Activated CD8-positive, alpha-beta memory T cell treated with anti-CD3 and anti-CD28 coated beads, Interleukin-2, amount 50 U/mL, for 4 hours (primary cell): ENCODE results near the gene CCDC200.
A peak's percentile ranks its signal among the peaks of the same experiment; 100 is the strongest.
"Not testable (repeated sequence)": the region's sequence is repeated elsewhere in the genome, so short reads cannot be mapped to it uniquely, and the experiment has no call there.

ENCODE experiments used
- DNase-seq: peaks from one replicate; pipeline ENCODE4 v3.0.0-alpha.2; 2020

The CCDC200 gene

DNA sequence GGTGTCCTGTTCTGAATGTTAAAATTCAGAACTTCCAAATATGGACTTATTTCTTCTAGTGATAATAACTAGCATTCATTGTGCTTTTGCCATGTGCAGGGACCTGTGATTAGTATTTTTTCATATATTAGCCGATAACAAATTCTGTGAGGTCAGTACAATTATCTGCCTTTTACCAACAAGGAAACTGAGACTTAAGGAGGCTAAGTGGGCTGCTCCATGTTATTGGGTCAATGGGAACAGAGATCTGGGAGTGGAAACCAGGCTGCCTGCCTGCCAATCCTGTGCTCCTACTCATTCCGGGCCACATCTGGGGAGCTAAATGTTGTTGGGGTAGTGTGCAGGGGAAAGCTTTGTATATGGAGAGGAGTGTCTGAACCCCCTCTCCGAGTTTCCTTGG, 13.1 kb downstream of the CCDC200 start:
- DNase-seq: no peak

DNA sequence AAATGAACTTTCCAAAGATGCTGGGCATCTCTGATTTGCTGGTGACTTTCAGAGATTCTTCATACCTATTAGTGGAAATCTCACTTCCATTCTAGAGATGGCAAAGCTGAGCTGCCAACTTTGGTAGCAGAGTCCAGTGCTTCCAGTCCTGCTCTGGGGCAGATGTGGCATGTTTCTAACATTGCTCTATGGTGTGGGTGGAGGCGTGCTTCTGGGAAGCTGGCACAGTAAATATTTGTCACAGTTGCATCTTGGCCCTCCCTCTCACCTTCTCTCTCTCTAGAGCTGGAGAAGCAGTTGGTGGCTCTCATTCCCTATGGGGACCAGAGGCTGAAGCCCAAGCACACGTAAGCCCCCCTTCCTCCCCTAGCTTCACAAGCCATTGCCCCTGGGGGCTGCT, 14.9 kb downstream of the CCDC200 start:
- no peak for DNase-seq

DNA sequence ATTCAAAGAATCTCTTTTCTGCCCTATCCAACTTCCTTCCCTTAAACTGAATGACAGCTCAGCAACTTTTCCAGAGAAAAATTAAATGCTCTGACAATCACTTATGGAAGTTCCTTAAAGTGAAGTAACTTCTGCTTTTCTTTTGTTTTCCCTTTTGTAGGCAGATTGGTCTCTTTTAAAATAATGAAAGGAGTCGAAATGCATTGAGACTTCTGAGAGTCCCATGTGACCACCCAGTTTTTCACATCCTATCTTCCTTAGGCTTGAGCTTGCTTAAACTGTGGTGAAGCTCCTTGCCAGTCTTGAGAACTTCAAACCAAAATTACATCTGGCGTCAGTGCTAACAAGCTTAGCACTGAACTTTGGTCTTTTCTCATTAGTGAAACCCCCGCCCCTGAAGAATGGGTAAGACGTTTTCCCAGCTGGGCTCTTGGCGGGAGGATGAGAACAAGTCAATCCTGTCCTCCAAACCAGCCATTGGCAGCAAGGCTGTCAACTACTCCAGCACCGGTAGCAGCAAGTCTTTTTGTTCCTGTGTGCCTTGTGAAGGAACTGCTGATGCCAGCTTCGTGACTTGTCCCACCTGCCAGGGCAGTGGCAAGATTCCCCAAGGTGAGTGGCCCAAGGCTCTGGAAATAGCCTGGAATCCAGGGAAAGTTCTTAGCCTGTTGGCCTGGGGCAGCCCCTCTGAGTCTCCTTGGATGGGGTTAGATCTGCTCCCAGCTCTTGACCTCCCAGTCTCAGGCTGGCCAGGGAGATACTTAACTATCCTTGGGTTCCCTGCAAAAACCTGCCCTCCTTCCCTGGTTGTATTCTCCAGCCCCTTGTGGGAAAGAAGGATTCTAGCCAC, 15.6 kb downstream of the CCDC200 start:
- DNase-seq: no peak

DNA sequence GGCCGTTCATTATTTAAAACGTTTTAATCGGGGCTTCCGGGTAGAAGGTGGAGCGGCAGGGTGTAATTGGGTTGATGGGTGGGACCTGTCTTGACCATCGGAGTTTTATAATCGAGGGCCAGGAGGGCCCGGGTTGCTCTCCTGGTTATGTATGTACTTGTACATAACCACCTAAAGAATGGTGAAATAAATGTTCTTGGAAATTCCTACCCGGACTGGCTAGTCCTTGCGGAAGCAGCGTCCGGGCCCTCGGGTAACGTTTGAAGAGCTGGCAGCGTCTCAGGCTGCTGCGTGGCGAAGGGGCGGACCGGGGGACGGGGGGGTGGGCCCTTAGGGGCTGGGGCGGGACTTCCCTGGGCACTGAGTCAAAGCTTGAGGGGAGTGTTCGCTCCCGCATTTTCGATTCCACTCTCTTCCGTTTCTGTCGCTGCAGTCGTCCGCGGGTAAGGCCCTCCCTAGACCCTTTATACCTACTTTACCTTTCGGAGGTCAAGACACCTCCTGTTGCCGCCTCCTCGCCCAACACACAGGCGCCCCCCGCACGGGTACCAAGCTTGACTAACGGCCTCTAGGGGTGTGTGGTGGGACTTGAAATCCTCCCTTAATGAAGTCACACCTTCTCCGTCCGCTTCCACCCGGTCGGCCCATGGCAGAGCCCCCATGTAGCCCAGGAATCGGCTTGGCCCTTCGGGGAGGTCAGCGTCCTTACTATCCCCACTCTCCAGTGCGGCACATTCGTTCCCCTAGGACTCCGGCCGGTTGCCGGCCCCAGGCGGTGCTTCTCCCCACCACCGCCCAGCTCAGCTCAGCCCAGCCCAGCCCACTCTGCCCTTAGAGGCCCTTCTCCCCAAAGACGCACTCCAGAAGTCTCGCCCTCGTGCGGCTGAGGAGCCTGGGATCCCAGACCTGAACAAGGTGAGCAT, 16.7 kb downstream of the CCDC200 start, which contains the start of gene TMEM106A:
TSS of gene TMEM106A (plus strand) at position 396 of the 923 bp plus-strand sequence. CDS start 1,167 bp downstream, outside the sequence.
- DNase-seq: peak; percentile 72

DNA sequence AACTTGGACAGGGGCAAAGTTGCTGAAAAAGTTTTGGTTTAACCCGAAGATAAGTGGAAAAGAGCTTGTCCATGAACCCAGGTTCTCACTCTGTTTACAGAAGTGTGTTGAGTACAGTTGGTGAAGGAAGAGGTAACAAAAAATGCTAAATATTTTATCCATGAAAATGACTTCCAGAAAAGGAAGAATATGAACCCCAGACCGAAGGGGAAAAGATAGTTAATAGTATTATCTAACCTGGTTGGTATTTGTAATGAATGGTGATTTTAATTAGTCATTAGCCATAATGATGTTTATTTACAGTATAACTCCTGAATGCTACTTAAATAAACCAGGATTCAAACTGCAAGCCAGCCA, 17.3 kb downstream of the CCDC200 start:
- DNase-seq: no peak

DNA sequence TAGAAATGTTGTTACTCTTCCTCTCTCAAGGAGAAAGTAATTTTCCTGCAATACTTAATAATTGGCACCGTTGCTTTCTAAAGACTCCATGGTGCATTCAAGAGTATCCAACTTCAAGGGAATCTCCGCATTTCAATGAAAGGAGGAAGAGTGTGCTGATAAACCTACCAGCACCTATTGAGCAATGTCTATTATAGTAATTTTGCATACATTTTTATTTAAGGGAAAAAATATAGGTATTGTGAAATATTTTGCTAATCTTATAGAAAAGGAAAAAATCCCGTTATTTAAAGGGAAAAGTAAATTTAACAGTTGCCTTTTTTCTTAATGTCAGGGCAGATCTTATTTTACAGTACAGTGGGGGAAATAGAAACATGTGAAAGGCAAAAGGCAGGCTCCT, 17.8 kb downstream of the CCDC200 start:
- no peak for DNase-seq

DNA sequence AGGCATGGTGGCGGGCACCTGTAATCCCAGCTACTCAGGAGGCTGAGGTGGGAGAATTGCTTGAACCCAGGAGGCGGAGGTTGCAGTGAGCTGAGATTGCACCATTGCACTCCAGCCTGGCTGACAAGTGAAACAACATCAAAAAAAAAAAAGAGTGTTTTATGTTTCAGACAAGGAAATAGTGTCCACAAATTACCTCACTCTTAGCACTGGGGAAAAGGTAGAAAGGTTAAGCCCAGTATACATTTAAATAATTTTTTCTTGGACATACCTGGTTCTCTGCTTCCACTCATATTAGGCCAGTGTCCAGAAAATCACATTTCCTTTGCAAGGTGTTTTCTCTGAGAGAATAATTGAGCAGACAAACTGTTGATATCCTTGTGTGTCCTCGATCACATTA, 25.4 kb downstream of the CCDC200 start:
- DNase-seq: not testable (repeated sequence)

DNA sequence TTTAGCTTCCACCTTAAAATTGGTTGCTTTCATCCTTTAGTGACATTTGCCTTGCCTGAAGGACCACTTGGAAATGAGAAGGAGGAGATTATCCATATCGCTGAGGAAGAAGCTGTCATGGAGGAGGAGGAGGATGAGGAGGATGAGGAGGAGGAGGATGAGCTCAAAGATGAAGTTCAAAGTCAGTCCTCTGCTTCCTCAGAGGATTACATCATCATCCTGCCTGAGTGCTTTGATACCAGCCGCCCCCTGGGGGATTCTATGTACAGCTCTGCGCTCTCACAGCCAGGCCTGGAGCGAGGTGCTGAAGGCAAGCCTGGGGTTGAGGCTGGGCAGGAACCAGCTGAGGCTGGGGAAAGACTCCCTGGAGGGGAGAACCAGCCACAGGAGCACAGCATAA, 28.3 kb downstream of the CCDC200 start:
- DNase-seq: no peak

DNA sequence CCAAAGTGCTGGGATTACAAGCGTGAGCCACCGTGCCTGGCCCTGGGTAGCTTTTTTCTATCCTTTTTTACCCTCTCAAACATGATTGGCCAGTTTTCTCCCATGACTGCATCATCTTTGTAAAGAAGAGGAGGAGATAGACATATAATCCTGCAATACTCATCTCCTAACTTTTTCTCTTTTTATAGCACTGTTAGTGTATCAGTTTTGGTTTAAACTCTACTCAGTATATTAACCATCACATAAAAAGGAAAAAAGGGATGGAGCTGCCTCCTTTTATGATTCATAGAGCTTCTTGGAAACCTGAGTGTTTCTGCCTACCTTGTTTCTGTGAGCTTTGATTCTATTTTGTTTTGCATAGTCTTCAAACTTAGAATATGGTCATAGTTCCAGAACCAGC, 28.8 kb downstream of the CCDC200 start:
- no peak for DNase-seq

DNA sequence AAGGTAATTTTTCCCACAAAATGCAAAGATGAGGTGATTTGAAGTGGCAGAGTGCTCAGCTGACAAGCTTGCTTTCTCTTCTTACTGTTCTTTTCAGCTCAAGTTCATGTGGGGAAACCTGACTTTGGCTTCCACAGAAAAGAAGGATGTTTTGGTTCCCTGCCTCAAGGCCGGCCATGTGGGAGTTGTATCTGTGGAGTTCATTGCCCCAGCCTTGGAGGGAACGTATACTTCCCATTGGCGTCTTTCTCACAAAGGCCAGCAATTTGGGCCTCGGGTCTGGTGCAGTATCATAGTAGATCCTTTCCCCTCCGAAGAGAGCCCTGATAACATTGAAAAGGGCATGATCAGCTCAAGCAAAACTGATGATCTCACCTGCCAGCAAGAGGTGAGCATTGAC, 35.2 kb downstream of the CCDC200 start:
- no peak for DNase-seq

DNA sequence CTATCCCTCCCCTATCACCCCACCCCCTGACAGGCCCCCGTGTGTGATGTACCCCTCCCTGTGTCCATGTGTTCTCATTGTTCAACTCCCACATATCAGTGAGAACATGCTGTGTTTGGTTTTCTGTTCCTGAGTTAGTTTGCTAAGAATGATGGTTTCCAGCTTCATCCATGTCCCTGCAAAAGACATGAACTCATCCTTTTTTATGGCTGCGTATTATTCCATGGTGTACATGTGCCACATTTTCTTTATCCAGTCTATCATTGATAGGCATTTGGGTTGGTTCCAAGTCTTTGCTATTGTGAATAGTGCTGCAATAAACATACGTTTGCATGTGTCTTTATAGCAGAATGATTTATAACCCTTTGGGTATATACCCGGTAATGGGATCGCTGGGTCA, 41.8 kb downstream of the CCDC200 start:
- DNase-seq: not testable (repeated sequence)

DNA sequence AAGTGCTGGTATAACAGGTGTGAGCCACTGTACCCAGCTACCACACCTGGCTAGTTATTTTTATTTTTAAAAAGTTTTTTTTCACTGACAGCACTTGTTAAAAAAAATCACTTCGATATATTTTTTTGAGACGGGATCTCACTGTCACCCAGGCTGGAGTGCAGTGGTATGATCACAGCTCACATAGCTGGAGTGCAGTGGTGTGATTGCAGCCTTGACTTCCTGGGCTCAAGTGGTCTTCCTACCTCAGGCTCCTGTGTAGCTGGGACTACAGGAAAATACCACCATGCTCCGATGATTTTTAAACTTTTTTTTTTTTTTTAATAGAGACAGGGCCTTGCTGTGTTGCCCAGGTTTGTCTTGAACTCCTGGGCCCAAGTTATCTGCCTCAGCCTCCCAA, 44.5 kb downstream of the CCDC200 start:
- DNase-seq: no peak

DNA sequence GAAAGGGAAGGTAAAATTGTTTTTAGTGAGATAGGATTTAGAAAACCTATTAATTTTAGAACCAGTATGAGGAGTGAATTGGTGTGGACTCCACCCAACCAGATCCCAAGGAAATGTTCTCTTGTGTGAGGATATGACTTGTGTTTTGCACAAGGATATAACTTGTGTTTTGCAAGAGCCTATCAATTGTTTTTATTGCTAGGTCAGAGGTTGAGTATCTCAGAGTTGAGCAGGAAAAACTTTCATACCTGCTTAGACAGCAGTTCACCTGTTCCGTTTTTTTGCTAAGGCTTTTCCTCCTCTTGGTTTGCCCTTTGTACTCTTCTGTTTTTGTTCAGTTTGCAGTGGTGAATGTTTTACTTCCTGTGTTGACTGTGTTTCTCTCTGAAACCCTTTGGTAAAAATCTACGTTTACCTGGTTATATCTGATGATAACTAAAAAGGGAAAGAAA, 52.3 kb downstream of the CCDC200 start:
- DNase-seq: no peak

DNA sequence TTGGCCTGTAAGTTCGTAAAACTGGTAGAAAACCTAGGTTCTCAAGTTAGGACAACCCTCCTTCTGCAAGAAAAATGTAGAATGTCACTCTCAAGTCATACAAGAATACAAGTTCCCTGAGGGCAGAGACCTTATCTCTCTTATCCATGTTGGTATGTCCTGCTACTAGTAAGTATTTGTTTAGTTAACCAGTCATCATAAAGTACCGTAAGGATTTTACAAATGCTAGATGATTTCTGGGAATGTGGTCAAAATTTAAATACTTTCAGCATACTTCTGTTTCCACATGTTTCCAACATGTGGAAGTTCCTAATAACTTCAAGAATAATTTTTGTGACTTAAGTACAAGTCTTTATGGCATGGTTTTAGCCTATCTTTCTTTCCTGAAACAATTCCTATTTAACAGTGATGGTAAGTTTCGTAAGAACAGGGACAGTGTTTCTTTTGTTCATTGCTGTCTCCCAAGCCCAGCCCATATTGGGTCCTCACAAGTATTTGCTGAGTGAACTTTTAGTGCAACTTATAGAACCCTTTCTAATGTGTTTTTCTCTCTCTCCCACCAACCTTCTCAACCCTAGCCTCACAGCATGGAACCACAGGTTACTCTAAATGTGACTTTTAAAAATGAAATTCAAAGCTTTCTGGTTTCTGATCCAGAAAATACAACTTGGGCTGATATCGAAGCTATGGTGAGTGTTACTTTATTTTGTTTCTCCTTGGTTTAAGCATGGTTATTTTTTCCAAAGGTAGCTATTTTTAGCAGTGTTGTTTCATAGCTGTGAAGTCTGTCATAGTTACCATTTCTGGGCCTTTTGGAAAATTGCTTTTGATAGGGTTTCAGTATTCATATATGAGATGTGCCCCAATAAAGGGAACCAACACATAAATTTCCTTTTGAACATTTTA, 53.0 kb downstream of the CCDC200 start:
- DNase-seq: no peak

DNA sequence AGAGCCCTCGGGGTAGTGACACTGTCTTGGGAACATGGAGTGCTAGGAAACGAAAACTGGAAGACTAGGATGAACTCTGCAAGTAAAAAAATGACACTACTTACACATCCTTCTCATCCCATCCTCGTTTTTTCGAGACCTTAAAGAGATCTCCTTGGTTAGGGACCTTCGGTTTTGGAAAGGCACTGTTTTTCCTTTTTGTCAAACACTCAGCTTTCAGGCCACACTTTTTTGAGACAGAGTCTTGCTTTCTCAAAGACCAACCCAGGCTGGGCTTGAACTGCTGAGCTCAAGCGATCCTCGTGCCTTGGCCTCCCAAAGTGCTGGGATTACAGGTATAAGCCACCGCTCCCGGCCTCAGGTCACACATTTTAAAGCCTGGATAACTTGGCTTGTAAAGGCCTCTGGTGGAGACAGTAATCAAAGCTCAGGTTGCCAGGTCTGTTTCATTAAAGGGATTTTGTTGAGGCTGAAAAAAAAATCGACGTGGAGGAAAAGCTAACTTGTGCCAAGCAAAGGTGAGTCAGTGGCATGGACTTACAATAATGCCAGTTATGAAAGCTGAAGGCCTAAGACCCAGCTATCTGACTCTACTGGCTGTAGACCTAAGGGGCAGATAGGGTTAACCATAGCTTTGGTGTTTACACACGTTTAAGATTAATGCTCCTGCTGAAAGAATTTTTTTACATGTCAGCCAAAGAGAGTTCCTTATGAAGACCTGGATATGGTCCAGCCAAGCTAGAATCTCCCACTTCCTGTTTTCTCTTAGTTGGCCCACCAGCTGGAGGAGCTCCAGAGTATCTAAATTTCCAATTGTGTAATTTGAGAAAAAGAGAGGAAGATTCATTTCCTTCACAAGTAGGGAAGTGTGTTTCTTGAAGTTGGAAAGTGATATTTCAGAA, 56.6 kb downstream of the CCDC200 start:
- DNase-seq: no peak
